HG02840 (cell line): Measurements from ENCODE around the gene MAPKAPK3.
"Not testable (repeated sequence)": the region's sequence is repeated elsewhere in the genome, so short reads cannot be mapped to it uniquely, and the experiment has no call there.

ENCODE experiments used
- ATAC-seq: cut with Tn5 transposase; IDR thresholded peaks from one replicate; pipeline ENCODE4 v1.9.1; 2021; ENCODE audit warnings: mild to moderate bottlenecking, moderate library complexity, moderate number of reproducible peaks; ENCODE audit not compliant: unreplicated experiment, low FRiP score

MAPKAPK3 gene

DNA sequence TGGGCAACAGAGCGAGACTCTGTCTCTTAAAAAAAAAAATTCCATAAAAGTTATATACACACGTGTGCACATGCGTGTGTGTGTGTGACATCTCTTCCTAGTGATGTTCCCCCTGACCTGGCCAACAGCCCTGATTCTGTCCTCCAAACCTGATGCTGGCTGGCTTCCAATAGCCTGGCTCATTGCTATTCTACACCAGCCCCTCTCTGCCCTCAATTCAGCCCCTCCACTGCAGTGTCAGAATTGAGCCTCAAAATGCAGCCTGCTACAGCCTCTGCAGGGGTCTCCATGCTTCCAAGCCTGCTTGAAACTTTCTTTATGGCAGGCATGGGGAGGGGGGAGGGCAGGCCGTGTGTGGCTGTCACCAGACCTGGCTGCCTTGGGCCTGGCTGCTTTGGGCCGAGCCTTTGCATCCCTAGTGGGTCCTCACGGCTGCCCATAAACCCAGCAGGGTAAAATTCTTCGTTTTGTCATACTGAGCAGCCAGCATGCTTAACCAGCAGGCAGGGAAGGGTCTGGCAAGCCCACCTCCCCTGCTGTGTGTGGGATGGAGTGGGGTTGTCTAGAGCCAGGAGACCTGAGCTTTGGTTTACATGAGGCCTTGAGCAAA, 35.1 kb downstream of the MAPKAPK3 start:
- ATAC-seq = no peak

DNA sequence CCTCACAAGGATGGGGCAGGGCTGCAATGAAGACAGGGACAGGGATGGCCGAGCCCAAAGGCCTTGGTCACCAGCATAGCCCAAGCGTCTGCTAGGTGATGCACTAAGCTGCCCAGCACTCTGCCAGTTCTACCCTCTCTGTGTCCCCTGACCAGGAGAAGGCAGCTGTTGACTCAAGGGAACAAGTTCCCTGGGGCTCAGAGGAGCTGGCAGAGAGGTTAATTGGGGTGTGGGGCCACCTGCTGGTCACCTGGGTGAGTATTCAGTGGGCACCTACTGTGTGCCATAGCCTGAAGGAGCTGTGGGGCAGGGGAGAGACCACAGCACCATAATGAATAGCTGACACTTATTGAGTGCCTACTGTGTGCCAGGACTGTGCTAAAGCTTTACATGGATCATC, 35.8 kb downstream of the MAPKAPK3 start:
- no peak for ATAC-seq

DNA sequence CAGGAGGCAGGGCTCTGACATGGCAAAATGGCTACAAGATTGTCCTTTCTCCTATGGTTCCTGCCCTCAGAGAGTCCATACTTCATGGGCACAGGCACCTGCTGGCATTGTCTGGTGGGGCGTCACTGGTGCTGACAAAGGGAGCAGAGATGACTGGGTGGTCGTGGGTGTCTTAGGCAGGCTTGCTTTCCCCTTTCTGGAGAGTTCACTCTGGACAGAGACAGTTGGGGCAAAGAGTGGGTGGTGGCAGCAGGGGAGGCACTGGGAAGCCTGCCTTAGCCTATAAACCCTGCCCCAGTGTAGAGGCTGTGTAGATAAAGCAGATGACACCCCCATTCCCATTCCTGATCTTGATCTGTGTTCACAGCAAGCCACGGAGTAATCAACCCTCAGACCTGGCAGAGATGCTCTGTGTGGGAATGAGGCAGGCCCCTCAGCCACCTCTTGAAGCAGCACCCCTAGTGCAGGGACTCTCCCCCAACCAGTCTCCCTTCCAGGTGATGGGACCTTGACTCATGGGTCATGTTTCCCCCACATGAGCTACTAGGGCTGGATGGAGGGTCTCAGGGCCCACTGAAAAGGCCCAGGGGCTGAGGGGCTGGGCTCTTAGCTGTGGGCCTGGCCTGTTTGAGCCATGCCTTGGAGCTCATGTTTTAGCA, 37.1 kb downstream of the MAPKAPK3 start:
- ATAC-seq = no peak

DNA sequence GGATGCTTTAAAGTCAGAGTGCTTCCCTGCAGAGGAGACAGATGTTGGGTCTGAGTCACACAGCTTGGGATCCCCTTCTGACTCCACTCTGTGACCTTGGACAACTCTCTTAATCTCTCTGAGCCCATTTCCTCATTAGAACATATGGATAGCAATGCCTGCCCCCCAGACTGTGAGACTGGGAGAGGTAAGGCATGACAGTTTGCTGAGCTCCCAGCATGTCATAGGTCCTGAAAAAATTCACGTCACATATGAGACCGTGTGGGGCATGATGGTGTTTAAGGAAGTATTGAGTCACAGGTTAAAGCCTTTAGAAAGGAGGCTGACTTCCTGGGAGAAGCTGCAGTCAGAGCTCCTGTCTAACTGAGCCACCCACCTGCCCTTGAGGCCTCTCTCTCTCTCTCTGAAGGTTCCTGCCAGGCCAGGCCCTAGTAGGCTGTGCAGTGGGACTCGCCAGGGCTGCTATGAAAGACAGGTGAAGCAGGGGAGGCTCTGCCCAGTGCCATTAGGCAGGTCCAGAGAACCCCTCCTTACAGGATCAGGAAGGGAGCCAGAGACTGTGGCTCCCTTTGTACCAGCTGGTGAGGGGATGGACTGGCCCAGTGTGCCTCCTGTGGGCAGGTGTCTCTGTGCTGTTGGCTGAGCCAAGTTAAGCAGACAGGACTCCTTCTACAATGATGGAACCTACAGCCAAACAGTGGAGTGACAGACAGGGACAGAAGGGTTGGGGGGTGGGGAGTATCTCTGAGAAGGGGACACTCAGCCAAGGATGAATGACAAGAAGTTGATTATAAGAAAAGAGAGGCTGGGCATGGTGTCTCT, 38.3 kb downstream of the MAPKAPK3 start:
- ATAC-seq = no peak

DNA sequence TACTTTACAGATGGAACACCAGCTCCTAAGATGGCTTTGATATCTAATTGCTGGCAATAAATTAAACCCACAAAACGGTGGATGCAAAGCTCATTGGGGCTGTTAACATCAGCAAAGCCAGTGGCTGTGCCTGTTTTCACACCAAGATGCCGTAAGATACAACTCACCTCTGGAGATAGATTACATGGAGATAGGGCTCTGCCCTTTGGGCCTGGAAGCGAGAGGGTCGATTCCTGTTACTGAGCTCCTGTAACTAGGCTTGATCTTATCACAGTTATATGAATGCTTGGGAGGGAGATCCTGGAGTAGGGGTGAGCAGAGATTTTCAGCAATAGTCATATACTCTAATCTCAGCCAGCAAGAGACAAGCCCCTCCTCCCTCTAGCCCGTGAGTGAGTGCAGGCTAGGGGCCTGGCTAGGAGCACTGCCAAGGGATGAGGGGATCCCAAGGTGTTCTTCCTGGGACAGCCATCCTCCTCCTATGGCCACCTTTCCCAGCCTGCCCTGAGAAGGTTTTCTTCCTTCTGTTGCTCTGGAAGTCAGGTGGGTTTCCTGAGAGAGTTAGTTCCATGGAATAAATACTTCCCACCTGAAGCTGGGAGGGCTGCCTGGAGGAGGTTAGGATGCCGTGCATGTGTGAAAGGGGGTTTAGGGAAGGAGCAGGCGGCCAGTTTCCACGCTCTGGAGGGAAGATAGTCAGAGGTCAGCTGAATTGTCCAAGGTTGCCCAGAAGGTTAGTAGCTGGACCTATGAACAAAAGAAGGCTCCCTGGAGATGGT, 39.7 kb downstream of the MAPKAPK3 start:
- ATAC-seq = no peak

DNA sequence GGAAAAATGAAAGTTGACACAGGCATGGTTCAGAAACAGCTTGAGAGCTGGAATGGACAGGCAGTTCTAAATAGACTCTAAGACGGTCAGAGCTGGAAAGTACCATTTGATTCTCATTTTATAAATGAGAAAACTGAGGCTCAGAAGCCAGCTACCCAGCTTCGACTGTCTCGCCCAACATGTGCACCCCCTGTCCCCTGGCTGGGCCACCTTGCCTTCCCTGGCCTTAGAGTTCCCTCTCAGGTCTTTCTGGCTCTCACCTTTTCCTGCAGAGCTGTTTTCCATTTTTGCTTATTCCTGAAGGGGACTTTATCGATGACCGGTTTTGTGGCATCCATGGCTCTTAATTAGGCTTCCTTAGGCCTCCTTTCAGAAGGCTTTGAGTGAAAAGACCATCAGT, 40.5 kb downstream of the MAPKAPK3 start:
- no peak for ATAC-seq

DNA sequence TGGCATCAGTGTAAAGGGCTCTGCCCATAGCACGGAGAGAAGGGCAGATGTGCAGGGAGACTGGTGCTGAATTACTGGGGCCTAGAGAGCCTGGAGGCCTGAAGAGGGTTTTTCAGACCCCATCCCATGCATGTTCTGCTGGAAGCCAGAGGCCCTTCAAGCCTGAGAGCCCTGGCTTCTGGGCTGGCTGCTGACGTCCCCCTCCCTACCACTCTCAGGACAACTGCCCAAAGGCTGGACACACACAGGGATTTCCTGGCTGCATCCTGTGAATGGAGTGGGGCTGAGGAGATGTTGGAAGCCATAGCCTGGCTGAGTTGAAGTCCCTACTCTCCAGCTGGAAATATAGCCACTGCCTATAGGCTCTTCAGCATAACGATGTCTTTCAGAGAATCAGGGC, 40.9 kb downstream of the MAPKAPK3 start:
- ATAC-seq = no peak

DNA sequence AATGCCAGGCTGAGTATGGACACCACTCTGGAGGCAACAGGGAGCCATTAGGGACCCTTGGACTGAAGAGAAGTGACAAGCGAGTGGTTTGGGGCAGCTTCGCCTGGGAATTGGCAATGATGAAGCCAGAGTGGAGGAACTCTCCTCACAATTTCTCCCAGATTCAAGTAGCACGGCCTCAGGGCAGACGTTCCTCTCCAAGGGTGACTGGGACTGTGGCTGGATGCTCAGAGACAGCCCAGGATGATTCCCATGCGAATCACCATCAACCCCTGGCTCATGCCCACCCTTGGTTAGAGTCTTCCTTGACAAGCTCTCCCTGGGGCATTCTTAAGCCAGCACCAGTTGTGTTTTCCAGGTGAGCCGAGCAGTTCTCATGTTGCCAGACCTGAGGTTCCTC, 41.5 kb downstream of the MAPKAPK3 start:
- ATAC-seq = no peak

DNA sequence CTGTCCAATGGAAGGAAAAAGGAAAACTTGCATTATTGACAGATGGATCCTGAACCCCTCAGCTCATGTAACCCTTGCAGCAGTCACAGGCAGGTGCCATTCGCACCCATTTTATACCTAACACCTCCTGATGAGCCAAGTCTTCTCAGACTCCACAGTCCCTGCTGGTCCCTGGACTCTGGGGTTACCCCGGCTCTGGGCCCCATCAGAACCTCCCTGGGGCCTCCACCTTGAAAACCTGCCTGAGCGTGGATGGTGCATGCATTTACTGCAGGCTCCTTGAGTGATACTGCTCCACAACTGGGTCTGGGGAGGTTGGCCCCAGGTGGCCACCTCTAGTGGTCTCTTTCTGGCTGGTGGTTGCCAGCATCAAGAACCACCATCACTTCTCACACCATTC, 41.9 kb downstream of the MAPKAPK3 start:
- no peak for ATAC-seq

DNA sequence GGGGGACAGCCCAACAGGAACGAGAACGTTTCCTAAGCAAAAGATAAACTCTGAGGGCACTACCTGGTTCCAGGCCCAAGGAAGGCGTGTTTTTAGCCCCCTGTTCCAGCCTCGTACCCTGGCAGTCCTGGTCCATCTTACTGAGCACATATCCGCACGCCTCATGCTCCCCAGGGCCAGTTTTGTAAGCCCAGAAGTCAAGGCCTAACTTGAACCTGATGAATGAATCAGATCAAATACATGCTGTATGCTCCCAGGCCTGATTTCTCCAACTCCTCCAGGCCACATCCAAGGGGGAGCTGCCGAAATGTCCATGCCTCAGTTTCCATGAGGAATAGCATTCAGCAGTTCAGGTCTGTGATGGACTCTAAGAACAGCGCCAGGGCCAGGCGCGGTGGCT, 43.4 kb downstream of the MAPKAPK3 start:
- ATAC-seq = no peak

DNA sequence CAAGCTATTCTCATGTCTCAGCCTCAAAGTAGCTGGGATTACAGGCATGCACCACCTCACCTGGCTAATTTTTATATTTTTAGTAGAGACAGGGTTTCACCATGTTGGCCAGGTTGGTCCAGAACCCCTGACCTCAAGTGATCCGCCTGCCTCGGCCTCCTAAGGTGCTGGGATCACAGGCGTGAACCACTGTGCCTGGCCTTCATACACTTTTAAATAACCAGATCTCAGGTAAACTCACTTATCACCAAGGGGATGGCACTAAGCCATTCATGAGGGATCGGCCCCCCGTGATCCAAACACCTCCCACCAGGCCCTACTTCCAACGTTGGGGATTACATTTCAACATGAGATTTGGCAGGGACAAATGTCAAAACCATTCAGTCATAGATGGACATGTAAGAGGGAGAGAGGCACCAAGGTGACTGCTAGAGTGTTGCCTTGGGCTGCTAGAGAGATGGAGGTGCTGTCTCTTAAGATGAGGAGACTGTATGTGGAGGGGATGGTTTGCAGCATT, 44.4 kb downstream of the MAPKAPK3 start:
- no peak for ATAC-seq

DNA sequence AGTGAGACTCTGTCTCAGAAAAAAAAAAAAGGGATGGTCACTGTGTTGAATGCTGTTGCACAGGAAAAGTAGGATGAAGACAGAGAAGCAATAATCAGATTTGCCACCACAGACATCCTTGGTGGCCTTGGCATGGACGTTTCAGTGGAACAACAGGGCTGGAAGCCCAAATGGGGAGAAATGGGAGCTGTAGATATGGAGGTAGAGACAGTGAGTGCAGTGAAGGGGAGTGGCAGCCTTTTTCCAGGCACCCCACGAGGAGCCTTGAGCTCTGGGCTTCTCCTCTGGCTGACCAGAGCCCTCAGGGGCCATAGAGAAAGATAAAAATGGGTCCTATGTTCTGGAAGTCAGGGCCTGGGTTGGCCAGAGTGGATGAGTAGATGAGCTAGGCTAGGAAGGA, 45.5 kb downstream of the MAPKAPK3 start:
- ATAC-seq = no peak

DNA sequence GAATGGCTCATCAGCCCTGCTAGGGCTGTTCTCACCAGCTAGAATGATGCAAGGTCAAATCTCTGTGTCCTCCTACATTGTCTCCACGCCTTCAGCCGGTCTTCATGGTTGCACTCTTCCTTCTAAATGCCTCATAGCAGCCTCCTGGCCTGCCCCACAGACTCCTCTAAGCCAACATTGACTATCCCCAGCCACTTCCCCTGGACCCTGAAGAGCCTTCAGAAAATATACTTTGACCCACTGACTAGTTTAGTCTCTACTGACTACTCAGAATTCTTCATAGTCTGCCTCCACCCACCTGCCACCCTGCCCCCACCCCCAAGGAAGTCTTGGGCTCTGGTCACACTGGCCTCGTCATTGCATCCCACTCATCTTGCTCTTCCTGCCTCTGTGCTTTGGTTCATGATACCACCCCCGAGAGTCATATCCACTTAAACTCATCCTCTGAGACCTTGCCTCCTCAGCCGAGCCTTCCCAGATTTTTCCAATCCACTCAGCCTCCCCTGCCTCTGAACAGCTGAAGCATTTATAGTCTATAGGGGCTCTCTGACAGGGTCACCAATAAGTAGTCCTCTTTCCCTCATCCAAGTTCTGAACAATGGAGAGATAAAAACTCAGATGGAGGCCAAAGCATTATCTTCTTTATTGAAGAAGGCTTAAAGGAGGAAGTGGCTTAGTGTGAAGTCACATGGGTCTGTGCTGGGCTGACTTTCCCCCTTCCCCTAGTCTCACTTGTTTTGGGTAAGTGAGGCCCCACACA, 48.3 kb downstream of the MAPKAPK3 start:
- no peak for ATAC-seq

DNA sequence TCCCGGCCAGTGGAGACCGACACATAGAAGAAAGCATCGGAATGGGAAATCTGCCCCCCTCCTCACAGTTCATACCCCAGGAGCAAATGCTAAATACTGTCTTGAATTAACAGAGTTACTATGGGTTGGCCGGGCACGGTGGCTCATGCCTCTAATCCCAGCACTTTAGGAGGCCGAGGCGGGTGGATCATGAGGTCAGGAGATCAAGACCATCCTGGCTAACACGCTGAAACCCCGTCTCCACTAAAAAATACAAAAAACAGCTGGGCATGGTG, 48.8 kb downstream of the MAPKAPK3 start:
- not testable (repeated sequence) for ATAC-seq

DNA sequence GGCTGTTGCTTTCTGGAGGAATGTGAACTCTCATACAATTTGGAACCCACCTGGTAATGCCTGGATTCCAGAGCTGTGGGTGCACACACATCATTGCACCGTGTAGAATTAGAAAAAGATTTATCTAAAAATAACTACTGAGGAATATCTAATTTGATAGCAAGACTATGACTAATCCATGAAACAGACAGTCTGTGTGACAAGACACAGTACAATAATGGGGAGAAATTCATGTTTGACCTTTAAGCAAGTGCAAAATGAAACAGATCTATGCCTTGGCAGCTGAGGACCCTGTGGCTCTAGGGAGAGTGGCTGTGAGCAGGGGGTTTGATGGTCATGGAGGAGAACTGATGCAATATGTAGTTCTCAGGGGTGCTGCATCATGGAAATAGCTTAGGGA, 49.9 kb downstream of the MAPKAPK3 start:
- no peak for ATAC-seq

DNA sequence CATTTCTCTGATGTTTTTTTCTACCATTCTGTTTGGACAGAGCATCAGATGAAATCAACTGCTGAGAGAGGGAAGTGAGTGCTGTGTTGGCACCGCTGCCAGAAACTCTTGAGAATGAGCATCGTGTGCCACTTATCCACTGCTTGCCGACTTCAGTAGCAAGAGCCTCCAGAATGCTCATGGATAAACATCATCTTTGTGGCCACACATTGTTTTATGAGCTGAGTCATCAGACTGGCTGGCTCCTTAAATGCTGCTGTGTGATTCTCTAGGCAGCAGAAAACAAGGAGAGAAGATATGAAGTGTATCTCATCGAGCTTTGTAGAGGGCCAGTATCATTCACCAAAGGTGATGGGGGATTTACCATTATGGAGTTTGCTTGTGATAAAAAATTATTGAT, 54.4 kb downstream of the MAPKAPK3 start:
- no peak for ATAC-seq

DNA sequence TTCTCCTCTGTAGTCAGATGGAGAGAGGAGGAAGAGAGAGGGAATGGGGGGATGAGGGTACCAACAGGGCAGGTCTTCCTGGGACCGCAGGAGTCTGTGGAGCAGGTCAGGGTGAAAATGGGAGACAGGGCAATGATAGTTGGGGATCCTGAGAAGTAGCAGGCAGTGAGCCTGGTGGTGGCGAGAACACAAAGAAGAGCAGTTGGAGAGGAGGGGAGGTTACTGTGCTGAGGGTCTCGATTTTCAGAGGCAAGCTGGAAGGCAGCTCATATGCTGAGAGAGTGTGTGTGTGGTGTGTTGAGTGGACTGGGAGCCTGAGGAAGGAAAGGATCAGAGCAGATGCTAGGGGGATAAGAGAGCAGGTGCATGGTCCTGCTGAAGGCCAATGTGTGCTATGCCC, 55.7 kb downstream of the MAPKAPK3 start:
- no peak for ATAC-seq

DNA sequence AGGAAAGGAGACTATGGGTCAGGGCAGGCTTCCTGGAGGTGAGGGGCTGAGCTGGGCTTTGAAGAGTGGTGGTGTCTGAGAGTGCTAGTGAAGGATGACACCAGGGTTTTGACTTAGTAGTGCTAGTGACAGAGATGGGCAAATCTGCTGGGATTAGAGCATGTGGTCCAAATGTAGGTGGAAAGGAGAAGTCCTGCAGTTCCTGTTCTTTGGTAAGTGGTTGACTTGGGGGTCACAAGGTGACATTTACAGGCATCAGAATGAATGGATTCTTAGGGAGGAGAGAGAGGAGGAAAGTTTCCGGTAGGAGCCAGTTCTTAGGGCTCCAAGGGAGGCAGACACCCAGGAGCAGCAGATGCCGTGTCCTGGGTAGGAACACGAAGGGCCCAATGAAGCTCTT, 57.0 kb downstream of the MAPKAPK3 start:
- ATAC-seq = no peak

DNA sequence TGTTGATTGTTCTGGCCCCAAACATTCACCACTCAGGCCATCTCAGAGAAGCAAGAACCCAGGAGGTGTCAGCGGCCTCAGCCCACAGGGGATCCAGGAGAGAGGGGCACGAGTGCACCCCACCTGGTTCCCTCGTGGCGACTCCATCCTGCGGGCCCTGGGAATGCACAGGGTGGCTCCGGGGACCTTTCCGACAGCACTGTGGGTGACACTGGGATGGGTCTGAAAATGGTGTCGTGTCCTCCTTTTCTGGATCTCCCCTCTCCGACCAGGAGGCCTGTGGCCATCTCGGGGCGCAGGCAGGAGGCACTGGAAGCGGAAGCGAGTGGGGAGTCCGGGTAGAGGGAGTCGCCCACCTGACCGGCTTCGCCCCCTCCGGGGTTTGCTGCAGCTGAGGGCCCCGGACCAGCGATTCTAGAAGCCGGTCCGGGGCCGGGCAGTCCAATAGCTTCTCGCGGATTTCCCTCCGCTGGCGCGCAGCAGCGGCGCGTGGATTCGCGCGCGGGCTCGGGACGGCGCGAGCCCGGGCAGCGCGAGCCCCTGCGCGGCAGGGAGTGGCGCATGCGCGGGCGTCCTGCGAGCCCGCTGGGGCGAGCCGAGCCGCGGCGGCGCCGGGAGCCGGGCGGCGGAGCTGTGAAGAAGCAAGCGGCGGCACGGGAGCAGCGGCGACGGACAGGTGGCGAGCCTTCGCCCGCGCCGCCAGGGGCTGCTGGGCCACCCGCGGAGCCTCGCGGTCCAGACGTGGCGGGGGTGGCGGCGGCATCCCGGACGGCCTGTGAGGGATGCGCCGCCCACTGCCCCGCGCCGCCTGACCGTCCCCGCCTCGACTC, 57.6 kb downstream of the MAPKAPK3 start, which contains the start of gene DOCK3:
TSS of gene DOCK3 (plus strand) at position 579 of the 830 bp plus-strand sequence. CDS start 337 bp downstream, outside the sequence.
- no peak for ATAC-seq
